ENCODE measurements around the gene CIART. TPM values are rescaled to one million over a fixed set of nuclear protein-coding genes. Genes with fewer than 3 reads are reported as not detected.
"Not testable (repeated sequence)": the region's sequence is repeated elsewhere in the genome, so short reads cannot be mapped to it uniquely, and the experiment has no call there.

CIART gene
- total and polyA plus RNA-seq, 8 donors: 0.87 to 5.6 (median 1.7) TPM

DNA sequence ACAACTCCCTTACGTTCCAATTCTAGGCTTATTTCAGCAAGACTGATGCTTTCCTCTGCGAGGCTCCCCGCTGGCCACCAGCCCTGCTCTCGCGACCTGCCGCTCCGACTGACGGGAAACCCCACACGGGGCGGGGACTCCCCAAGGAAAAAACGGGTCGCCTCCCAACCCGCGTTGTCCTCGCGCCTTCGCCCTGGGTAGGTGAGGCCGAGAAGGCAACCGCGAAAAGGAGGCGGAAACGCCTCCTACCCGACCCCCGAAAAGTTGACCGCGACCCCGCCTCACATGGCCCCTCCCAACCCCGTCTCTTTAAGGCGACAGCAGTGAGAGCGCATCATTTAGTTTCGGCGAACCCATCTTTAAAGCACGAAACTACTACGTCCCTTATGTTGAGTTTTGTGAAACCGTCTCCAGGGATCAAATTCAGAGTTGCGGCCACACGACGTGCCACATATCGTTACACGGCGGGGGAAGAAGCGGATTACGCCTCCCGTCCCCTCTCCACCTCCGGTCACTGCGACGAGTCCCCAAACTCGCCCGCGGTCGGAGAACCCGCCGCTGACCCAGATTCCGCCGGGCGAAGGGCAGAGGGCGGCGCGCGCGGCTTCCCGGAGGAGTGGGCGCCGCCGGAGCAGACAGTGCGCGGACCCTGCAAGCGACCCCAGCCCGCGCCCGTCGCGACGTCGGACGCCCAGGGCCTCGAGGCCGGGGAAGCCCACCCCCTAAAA is 47.6 kb upstream of the CIART start:
- peak; percentile 44 to 74 (median 62) for ATAC-seq
- intact Hi-C loops (cut with DNase I): no loop called here

DNA sequence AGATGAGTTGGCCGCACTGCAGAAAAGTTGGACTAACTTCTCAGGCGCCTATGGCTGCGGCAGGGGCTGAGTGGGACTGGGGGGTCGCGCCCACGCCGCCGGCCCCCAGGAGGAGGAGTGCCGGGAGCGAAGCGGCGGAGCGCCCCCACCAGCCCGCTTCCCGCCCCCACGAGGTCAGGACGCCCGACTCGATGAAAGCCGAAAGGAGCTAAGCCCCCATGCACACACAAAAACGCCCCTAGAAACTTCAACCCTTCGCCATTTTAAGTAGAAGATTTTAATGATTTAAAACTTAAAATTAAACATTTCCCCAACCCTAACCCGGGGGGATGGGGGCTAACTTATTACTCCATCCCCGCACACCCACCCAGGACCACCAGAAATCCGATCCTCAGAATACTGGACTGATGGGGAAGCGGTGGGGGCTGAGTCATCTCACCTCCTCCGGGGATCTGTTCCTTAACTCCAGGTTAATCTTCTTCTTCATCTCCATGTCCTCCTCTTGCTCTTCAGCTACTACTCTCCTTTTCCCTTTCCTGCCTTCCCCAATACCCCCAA is 47.0 kb upstream of the CIART start:
- TF ChIP-seq, protein P1, sequence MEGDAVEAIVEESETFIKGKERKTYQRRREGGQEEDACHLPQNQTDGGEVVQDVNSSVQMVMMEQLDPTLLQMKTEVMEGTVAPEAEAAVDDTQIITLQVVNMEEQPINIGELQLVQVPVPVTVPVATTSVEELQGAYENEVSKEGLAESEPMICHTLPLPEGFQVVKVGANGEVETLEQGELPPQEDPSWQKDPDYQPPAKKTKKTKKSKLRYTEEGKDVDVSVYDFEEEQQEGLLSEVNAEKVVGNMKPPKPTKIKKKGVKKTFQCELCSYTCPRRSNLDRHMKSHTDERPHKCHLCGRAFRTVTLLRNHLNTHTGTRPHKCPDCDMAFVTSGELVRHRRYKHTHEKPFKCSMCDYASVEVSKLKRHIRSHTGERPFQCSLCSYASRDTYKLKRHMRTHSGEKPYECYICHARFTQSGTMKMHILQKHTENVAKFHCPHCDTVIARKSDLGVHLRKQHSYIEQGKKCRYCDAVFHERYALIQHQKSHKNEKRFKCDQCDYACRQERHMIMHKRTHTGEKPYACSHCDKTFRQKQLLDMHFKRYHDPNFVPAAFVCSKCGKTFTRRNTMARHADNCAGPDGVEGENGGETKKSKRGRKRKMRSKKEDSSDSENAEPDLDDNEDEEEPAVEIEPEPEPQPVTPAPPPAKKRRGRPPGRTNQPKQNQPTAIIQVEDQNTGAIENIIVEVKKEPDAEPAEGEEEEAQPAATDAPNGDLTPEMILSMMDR (IDR thresholded peaks at IDR 0.05): no peak
- FAIRE-seq (no peak), DNase-seq (peak in 2 of 6 donors; percentile 22 to 41)

More for the DNA sequence above, 47.6 kb upstream of the CIART start:
- Histone ChIP-seq H3K27ac (peak overlapping the region; percentile 71 to 92 (median 84)), H3K9me3 (no peaks in the 10 kb centered on the region), H3K36me3 (no peaks in the 10 kb centered on the region), H3K4me3 (peak overlapping the region; percentile 26 to 70 (median 54)), H3K27me3 (no peaks in the 10 kb centered on the region), H3K4me1 (peaks cover 0 to 4% (median 3%) of the 10 kb centered on the region in 3 donors)
- 0 to 1% methylated on average over 75 to 78 of the region's 78 CpGs for WGBS, 2 donors
- no peak for FAIRE-seq
- TF ChIP-seq, protein P1 (IDR thresholded peaks at IDR 0.05): no peak
- DNase-seq: peak; percentile 69 to 85 (median 76)

DNA sequence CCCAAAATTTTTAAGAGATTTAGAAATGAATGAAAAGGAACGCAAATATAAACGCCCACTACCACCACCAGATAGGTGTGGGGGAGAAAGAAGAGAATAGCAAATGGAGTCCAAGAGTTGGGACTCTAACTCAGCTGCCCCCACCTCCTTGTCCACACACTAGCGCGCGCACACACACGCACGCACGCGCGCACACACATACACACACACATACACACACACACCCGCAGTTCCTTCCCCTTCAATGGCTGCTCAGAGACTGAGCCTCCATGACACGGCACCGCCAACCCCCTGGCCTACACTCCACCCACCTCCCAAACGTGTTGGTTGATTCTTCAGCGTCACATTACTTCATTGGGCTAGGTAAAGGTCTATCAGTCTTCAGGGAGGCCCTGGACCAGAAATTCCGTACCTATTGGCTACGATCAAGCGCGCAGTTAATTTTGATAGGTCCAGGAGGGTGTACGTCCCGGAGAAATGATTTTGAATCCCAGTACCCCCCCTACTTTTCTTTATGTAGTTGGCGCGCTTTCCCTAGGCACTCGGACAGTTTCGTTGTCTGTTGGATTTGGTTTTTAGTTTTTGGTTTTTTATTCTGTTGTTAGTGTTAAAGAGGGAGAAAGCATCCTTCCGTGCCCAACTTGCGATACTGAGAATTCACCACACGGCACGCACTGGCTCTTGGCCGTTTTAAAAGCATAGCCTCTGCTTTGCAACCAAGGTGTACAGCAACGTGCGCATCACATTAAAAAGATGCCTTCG is 46.3 kb upstream of the CIART start, which contains the start of gene ANP32E:
TSS of gene ANP32E (minus strand) at position 261 of the 762 bp plus-strand sequence. CDS start 326 bp downstream, outside the sequence.
- Histone ChIP-seq H3K27me3 (no peaks in the 10 kb centered on the region), H3K9me3 (no peaks in the 10 kb centered on the region), H3K27ac (peak within 1 kb of the TSS; percentile 71 to 92 (median 84)), H3K4me1 (peaks cover 0 to 4% (median 3%) of the 10 kb centered on the region in 3 donors), H3K36me3 (no peaks in the 10 kb centered on the region), H3K4me3 (peak within 1 kb of the TSS; percentile 26 to 70 (median 54))
- DNase-seq (peak; percentile 85 to 96 (median 94)), FAIRE-seq (peak; percentile 96), ATAC-seq (peak; percentile 90 to 96 (median 94))
- intact Hi-C loops (cut with DNase I): no loop called here
- 0 to 1% methylated on average over 27 to 33 of the region's 33 CpGs for WGBS, 2 donors
- TF ChIP-seq, protein P1 (IDR thresholded peaks at IDR 0.05): peak in 1 of 4 donors; percentile 12

More for the DNA sequence above, 47.0 kb upstream of the CIART start:
- H3K27me3 ChIP-seq: no peaks in the 10 kb centered on the region
- H3K9me3 ChIP-seq: no peaks in the 10 kb centered on the region
- WGBS, 2 donors: 1% methylated on average over 22 to 27 of the region's 27 CpGs
- H3K4me1 ChIP-seq: peaks cover 0 to 4% (median 3%) of the 10 kb centered on the region in 3 donors
- no peaks in the 10 kb centered on the region for H3K36me3 ChIP-seq
- intact Hi-C loops (cut with DNase I): no loop called here
- peak overlapping the region; percentile 71 to 92 (median 84) for H3K27ac ChIP-seq
- peak overlapping the region; percentile 26 to 70 (median 54) for H3K4me3 ChIP-seq
- ATAC-seq: peak; percentile 7 to 10 (median 9)

DNA sequence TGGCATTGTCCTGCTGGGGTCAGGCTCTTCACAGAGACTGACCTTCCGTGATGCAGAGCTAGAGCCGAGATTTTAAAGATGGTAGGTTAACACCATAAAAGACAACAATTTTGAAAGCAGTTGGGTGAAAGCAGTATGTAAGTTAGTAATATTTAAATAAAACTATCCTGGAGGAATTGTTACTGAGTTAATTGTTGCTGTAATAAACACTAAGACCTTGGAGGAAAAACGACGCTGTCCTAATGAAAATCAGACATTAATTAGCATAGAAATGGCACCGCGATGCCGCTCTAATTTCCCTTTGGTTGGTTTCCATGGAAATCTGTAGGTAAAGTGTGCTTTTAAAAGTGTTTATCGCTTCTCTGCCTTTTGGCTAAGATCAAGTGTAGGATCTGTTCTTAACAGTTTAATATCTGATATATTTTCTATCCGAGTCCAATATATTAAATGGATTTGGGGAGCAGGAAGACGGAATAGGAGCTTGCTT is 45.7 kb upstream of the CIART start:
- H3K27ac ChIP-seq: no peak overlapping the region
- no peaks in the 10 kb centered on the region for H3K36me3 ChIP-seq
- ATAC-seq: no peak
- intact Hi-C loops (cut with DNase I): no loop called here
- H3K27me3 ChIP-seq: no peaks in the 10 kb centered on the region
- H3K4me1 ChIP-seq: peaks cover 0 to 4% (median 3%) of the 10 kb centered on the region in 3 donors
- WGBS, 2 donors: 22 to 26% methylated on average over 10 of the region's 10 CpGs
- no peaks in the 10 kb centered on the region for H3K9me3 ChIP-seq
- no peak for DNase-seq
- no peak for FAIRE-seq
- peak overlapping the region; percentile 4 to 70 (median 36) for H3K4me3 ChIP-seq
- TF ChIP-seq, protein P1 (IDR thresholded peaks at IDR 0.05): no peak

DNA sequence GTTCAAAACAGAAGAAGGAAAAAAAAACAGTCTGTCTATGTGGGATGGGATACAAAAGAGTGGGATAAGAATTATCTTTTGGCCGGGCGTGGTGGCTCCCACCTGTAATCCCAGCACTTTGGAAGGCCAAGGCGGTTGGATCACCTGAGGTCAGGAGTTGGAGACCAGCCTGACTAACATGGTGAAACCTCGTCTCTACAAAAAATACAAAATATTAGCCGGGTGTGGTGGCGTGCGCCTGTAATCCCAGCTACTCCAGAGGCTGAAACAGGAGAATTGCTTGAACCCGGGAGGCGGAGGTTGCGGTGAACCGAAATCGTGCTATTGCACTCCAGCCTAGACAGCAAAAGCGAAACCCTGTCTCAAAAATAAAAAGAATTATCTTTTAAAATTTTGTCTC is 45.2 kb upstream of the CIART start:
- ATAC-seq; H3K27me3 ChIP-seq; H3K9me3 ChIP-seq; H3K4me3 ChIP-seq; intact Hi-C loops (cut with DNase I); H3K4me1 ChIP-seq; DNase-seq; H3K27ac ChIP-seq; H3K36me3 ChIP-seq; FAIRE-seq: not testable (repeated sequence)
- WGBS, 2 donors: 89 to 93% methylated on average over 13 of the region's 13 CpGs
